EL (cell line): ENCODE results near the gene SPINT2.

ENCODE experiments used
- DNase-seq: peaks from one replicate; pipeline ENCODE4 v3.0.0-alpha.2; 2016

Gene SPINT2

GRCh38 chr19:38303517-38304351, 39.4 kb downstream of the SPINT2 start, which contains the start of gene C19orf33:
TSS of gene C19orf33 (plus strand) at chr19:38304251. CDS start at chr19:38304262, 11 bp downstream.
- DNase-seq: no peak

DNA sequence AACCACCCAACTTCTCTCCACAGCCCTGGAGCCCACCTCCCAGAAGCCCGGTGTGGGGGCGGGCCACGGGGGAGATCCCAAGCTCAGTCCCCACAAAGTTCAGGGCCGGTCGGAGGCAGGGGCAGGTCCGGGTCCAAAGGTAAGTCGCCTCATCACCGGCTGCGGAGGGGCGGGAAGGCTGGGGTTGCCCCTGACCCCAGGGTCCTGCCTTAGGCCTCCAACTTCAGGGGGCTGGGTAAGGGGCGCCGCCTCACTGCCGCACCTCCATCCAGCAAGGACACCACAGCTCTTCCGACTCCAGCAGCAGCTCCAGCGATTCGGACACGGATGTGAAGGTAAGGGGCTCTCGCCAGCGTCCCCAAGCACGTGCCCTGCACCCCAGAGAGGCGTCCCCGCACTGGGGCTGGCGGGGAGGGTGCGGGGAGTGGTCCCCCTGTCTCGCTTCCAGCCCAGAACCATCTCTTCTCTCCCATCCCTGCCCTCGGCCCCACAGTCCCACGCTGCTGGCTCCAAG, 40.0 kb downstream of the SPINT2 start:
- no peak for DNase-seq

GRCh38 chr19:38304866-38305429, 40.6 kb downstream of the SPINT2 start:
- no peak for DNase-seq

GRCh38 chr19:38306236-38306635, 41.9 kb downstream of the SPINT2 start:
- no peak for DNase-seq

- DNase-seq: no peak
These were observed 42.7 kb downstream of the SPINT2 start for GRCh38 chr19:38307076-38307475.

- DNase-seq: no peak
These were observed 43.2 kb downstream of the SPINT2 start for GRCh38 chr19:38307597-38307996.

DNA sequence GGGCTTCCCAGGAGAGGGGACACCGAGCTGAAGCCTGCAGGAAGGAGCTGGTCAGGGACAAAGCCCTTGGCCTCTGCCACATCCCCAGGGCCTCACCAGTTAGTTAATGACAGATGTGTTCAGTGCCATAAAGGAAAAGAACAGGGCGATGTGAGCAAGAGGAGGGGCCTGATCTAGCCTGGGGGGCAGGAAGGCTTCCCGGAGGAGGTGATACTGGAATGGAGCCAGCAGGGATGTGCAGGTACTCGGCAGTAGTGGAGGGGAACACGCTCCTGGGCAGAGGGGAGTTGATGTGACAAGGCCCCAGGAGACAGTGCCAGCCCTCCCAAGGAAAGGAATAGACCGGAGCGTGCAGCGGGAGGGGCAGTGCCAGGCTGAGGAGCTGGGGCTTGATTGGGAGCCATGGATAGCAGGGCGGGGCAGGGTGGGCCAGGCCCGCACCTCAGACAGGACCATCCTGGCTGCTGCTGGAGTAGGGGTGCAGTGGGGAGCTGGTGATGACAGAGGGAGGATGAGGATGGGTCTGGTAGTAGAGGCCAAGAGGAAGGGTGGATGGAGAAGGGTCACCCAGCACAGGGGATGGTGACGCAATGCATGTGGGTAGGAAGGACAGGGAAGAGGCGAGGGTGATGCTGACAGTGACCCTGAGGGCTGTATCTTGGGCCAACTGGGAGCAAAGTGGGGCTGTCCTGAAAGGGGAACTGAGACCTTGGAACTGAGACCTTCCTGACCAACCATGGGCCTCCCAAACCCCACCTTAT, 43.8 kb downstream of the SPINT2 start:
- no peak for DNase-seq

- DNase-seq: no peak
These were observed 44.7 kb downstream of the SPINT2 start for GRCh38 chr19:38308926-38309614.

- DNase-seq: no peak
These were observed 45.4 kb downstream of the SPINT2 start for GRCh38 chr19:38309615-38310278.

DNA sequence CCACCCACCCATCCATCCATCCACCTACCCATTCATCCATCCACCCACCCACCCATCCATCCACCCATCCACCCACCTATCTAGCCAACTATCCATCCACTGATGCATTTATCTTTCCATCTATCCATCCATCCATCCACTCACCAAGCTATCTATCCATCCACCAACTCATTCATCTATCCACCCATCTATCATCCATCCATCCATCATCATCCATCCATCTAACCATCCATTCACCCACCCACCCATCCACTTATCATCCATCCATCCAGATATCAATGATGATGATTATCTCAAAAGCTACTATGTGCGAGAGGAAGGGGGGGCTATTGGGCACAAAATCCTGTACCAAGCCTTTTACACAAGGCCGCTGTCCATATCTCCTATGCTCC, 45.9 kb downstream of the SPINT2 start:
- DNase-seq: no peak

GRCh38 chr19:38310986-38311385, 46.6 kb downstream of the SPINT2 start:
- no peak for DNase-seq

GRCh38 chr19:38315657-38316476, 51.5 kb downstream of the SPINT2 start, which contains the start of gene YIF1B:
TSS of gene YIF1B (minus strand) at chr19:38315947. CDS start at chr19:38315917, 30 bp downstream.
- peak; percentile 98 for DNase-seq

- no peak for DNase-seq
These were observed 52.2 kb downstream of the SPINT2 start for GRCh38 chr19:38316477-38317067.

DNA sequence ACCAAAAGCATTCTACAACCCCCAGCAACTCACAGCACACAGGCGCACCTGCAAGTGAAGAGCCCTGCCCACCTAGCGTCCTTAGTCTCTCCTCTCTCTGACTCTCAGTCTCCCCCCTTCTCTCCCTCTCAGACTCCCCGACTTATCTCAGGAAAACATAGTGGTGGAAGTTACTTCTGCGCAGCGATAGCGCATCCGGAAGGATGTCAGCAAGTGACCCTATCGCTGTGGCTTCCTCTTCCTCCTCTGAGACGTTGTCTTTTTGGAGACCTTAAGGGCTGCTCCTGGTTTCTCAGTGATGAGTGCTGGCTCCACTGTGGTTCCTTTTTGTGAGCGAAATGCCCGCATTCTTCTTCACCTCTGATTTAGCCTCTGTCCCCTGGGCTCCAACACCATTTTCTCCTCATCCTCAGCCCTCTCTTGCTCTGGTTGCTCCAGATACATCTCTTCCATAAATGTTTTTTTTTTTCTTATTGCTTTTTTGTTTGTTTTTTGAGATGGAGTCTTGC, 52.8 kb downstream of the SPINT2 start:
- no peak for DNase-seq

DNA sequence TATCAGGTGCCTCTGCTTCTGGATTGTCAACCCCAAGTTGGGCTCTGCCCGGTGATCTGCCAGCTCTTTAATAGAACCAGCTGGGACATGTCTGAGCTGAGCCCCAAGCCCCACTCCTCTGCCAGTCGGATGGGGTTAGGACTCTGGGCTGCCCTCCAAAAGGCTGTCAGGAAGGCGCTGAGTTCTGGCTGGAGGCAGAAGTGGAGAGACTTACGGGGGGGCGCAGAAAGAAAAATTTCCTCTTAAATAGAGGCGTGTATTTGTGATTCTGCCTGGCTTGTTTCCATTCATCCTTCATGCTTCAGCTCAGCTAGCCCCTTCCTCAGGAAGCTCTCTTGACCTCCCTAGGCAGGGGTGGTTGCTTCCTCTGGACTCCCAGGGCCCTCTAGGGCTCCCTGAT, 54.3 kb downstream of the SPINT2 start:
- DNase-seq: no peak

GRCh38 chr19:38319421-38320258, 55.3 kb downstream of the SPINT2 start, which contains the start of gene KCNK6:
TSS of gene KCNK6 (plus strand) at chr19:38319845. CDS start at chr19:38319951, 106 bp downstream.
- peak; percentile 38 for DNase-seq

DNA sequence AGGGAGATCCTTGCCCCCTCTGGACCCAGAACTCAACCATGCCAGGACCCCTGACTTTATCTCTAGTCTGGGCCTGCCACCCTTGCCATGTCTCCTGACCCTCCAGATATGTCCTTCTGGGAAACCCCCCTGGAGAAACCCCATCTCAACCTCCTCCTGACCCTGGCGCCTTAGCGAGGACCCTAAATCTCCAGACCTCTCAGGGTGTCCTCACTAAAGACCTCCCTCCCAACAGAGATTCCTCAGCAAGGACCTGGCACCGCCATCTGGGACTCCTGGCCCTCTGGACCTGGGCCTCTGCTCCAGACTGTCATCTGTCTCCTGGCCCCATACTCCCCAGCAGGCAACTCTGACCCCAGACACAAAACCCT, 56.6 kb downstream of the SPINT2 start:
- no peak for DNase-seq

- no peak for DNase-seq
These were observed 57.3 kb downstream of the SPINT2 start for GRCh38 chr19:38321646-38322196.

DNA sequence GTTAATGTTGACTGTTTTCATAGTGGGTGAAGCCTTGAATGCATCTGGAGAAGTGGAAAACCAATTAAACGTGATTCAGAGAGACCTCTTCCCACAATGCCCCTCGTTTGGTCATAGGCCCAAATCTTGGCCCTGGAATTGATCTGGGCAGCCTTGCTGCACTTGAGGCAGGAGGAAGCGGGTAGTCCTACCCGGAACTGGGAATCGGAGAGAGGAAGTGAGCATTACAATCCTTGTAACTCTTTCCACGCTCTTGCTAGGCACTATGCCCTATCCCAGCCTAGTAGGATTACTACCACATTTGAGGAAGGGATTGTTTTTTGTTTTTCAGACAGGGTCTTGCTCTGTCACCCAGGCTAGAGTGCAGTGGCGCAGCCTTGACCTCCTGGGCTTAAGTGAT, 58.9 kb downstream of the SPINT2 start:
- no peak for DNase-seq
